Liver (tissue), 3 donors: ENCODE results near the gene TLE2.

Experiments used
- NR2F2 ChIP-seq: IDR thresholded peaks from 2 replicates; pipeline ENCODE4 v1.6.1; 2016; ENCODE audit warnings: antibody characterized with exemption
- TAF1 ChIP-seq: conservative IDR thresholded peaks from 2 replicates; pipeline ENCODE4 v1.6.1; 2016; ENCODE audit warnings: antibody characterized with exemption, mild to moderate bottlenecking
- TF ChIP-seq, protein P1 (sequence below): fragments of 150-350 bp; IDR thresholded peaks from 2 replicates; pipeline ENCODE4 v1.5.1; 2017; ENCODE audit warnings: improper control_type of control experiment, low read depth, low read length; ENCODE audit not compliant: missing input control
- TF ChIP-seq, protein P2 (sequence below): IDR thresholded peaks from 2 replicates; pipeline ENCODE4 v1.6.1; 2016; ENCODE audit warnings: antibody characterized with exemption, mild to moderate bottlenecking
- TF ChIP-seq, protein P3 (sequence below): IDR thresholded peaks from 2 replicates; pipeline ENCODE4 v1.6.1; 2016; ENCODE audit warnings: antibody characterized with exemption
- TF ChIP-seq, protein P4 (sequence below): IDR thresholded peaks from 2 replicates; pipeline ENCODE4 v1.6.1; 2016; ENCODE audit warnings: antibody characterized with exemption
- donor health status: healthy.
- donor health status: healthy.

DNA sequence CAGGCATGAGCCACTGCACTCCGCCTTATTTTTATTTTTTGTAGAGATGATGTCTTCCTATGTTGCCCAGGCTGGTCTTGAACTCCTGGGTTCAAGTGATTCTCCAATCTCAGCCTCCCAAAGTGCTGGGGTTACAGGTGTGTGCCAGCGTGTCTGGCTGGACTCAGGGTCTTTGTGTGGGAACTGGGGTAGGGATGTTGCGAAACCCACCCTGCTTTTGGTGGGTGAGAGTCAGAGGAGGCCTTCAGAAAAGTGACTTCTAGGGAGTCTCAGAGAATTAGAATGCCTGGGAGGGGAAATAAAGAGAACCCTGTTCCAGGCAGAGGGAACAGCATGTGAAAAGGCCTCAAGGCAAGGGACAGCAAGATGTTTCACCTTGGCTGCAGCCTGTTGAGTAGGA is 20.0 kb upstream of the TLE2 start:
- TF ChIP-seq, protein P1, sequence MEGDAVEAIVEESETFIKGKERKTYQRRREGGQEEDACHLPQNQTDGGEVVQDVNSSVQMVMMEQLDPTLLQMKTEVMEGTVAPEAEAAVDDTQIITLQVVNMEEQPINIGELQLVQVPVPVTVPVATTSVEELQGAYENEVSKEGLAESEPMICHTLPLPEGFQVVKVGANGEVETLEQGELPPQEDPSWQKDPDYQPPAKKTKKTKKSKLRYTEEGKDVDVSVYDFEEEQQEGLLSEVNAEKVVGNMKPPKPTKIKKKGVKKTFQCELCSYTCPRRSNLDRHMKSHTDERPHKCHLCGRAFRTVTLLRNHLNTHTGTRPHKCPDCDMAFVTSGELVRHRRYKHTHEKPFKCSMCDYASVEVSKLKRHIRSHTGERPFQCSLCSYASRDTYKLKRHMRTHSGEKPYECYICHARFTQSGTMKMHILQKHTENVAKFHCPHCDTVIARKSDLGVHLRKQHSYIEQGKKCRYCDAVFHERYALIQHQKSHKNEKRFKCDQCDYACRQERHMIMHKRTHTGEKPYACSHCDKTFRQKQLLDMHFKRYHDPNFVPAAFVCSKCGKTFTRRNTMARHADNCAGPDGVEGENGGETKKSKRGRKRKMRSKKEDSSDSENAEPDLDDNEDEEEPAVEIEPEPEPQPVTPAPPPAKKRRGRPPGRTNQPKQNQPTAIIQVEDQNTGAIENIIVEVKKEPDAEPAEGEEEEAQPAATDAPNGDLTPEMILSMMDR: no peak
- TF ChIP-seq, protein P2, sequence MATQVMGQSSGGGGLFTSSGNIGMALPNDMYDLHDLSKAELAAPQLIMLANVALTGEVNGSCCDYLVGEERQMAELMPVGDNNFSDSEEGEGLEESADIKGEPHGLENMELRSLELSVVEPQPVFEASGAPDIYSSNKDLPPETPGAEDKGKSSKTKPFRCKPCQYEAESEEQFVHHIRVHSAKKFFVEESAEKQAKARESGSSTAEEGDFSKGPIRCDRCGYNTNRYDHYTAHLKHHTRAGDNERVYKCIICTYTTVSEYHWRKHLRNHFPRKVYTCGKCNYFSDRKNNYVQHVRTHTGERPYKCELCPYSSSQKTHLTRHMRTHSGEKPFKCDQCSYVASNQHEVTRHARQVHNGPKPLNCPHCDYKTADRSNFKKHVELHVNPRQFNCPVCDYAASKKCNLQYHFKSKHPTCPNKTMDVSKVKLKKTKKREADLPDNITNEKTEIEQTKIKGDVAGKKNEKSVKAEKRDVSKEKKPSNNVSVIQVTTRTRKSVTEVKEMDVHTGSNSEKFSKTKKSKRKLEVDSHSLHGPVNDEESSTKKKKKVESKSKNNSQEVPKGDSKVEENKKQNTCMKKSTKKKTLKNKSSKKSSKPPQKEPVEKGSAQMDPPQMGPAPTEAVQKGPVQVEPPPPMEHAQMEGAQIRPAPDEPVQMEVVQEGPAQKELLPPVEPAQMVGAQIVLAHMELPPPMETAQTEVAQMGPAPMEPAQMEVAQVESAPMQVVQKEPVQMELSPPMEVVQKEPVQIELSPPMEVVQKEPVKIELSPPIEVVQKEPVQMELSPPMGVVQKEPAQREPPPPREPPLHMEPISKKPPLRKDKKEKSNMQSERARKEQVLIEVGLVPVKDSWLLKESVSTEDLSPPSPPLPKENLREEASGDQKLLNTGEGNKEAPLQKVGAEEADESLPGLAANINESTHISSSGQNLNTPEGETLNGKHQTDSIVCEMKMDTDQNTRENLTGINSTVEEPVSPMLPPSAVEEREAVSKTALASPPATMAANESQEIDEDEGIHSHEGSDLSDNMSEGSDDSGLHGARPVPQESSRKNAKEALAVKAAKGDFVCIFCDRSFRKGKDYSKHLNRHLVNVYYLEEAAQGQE: no peak
- TF ChIP-seq, protein P3, sequence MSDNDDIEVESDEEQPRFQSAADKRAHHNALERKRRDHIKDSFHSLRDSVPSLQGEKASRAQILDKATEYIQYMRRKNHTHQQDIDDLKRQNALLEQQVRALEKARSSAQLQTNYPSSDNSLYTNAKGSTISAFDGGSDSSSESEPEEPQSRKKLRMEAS: no peak
- no peak for TF ChIP-seq NR2F2
- no peak for TF ChIP-seq TAF1
- TF ChIP-seq, protein P4, sequence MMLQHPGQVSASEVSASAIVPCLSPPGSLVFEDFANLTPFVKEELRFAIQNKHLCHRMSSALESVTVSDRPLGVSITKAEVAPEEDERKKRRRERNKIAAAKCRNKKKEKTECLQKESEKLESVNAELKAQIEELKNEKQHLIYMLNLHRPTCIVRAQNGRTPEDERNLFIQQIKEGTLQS: no peak
